ENCODE measurements around the gene LIMA1. TPM values are rescaled to one million over a fixed set of nuclear protein-coding genes. Genes with fewer than 3 reads are reported as not detected.

LIMA1 gene
- total RNA-seq, 2 donors from 2014 or later = 48.8 to 53.4 TPM

GRCh38 chr12:50232206-50232605 is 51.1 kb downstream of the LIMA1 start:
- no peaks in the 10 kb centered on the region for H3K27me3 ChIP-seq
- DNase-seq (no peak), ATAC-seq (no peak)
- H3K4me3 ChIP-seq = no peak overlapping the region
- no peak overlapping the region for H3K27ac ChIP-seq
- no peak for TF ChIP-seq POLR2A (IDR thresholded peaks at IDR 0.05)
- no peak for TF ChIP-seq CTCF (IDR thresholded peaks at IDR 0.05)
- H3K36me3 ChIP-seq (replicated peaks in 1 of 2; ENCODE audit: insufficient read depth in 1 of 2, low read depth in 2 of 2) = peaks cover 0 to 1% of the 10 kb centered on the region in 2 donors
- intact Hi-C loops (cut with DNase I) = no loop called here
- WGBS, 2 donors = 93 to 95% methylated on average over 4 of the region's 4 CpGs
- no peaks in the 10 kb centered on the region for H3K4me1 ChIP-seq
- no peaks in the 10 kb centered on the region for H3K9me3 ChIP-seq

GRCh38 chr12:50231346-50231745 is 52.0 kb downstream of the LIMA1 start:
- intact Hi-C loops (cut with DNase I) = no loop called here
- Histone ChIP-seq H3K4me1 (no peaks in the 10 kb centered on the region), H3K27ac (no peak overlapping the region), H3K27me3 (no peaks in the 10 kb centered on the region), H3K9me3 (no peaks in the 10 kb centered on the region), H3K4me3 (no peak overlapping the region), H3K36me3 (replicated peaks in 1 of 2; ENCODE audit: insufficient read depth in 1 of 2, low read depth in 2 of 2) (peaks cover 0 to 1% of the 10 kb centered on the region in 2 donors)
- ATAC-seq (no peak), DNase-seq (no peak)
- TF ChIP-seq CTCF (IDR thresholded peaks at IDR 0.05) (no peak), POLR2A (IDR thresholded peaks at IDR 0.05) (no peak)

GRCh38 chr12:50230217-50230616 is 53.1 kb downstream of the LIMA1 start:
- no peak for DNase-seq
- H3K36me3 ChIP-seq (replicated peaks in 1 of 2; ENCODE audit: insufficient read depth in 1 of 2, low read depth in 2 of 2) = no peaks in the 10 kb centered on the region
- H3K27ac ChIP-seq = no peak overlapping the region
- WGBS, 2 donors = 94 to 100% methylated on average over 6 of the region's 6 CpGs
- no peak for TF ChIP-seq POLR2A (IDR thresholded peaks at IDR 0.05)
- no peak for TF ChIP-seq CTCF (IDR thresholded peaks at IDR 0.05)
- no peaks in the 10 kb centered on the region for H3K9me3 ChIP-seq
- no peaks in the 10 kb centered on the region for H3K27me3 ChIP-seq
- no peak overlapping the region for H3K4me3 ChIP-seq
- H3K4me1 ChIP-seq = no peaks in the 10 kb centered on the region
- intact Hi-C loops (cut with DNase I) = no loop called here
- no peak for ATAC-seq

GRCh38 chr12:50224026-50224692 is 59.2 kb downstream of the LIMA1 start:
- peaks cover 0 to 1% of the 10 kb centered on the region in 2 donors for H3K36me3 ChIP-seq (replicated peaks in 1 of 2; ENCODE audit: insufficient read depth in 1 of 2, low read depth in 2 of 2)
- H3K9me3 ChIP-seq = no peaks in the 10 kb centered on the region
- H3K27ac ChIP-seq = peak overlapping the region in 2 of 4 donors; percentile 47 to 69
- WGBS, 2 donors = 54 to 66% methylated on average over 2 of the region's 2 CpGs
- DNase-seq (peak; percentile 50 to 77 (median 64)), ATAC-seq (peak; percentile 88)
- TF ChIP-seq POLR2A (IDR thresholded peaks at IDR 0.05) (no peak), CTCF (IDR thresholded peaks at IDR 0.05) (no peak)
- intact Hi-C loops (cut with DNase I) = no loop called here
- H3K4me3 ChIP-seq = no peak overlapping the region
- H3K4me1 ChIP-seq = peaks cover 12% of the 10 kb centered on the region
- H3K27me3 ChIP-seq = no peaks in the 10 kb centered on the region

GRCh38 chr12:50222275-50222783 is 61.0 kb downstream of the LIMA1 start:
- intact Hi-C loops (cut with DNase I) = no loop called here
- Histone ChIP-seq H3K4me3 (no peak overlapping the region), H3K27ac (peak overlapping the region in 3 of 4 donors; percentile 35 to 61 (median 49)), H3K36me3 (replicated peaks in 1 of 2; ENCODE audit: insufficient read depth in 1 of 2, low read depth in 2 of 2) (peaks cover 0 to 1% of the 10 kb centered on the region in 2 donors), H3K4me1 (peaks cover 12% of the 10 kb centered on the region), H3K9me3 (no peaks in the 10 kb centered on the region), H3K27me3 (no peaks in the 10 kb centered on the region)
- TF ChIP-seq POLR2A (IDR thresholded peaks at IDR 0.05) (peak in 1 of 3 donors; percentile 12), CTCF (IDR thresholded peaks at IDR 0.05) (peak in 2 of 7 experiments; percentile 8 to 15)
- DNase-seq = peak in 3 of 4 donors; percentile 24 to 36 (median 25)
- 60% methylated on average over 5 of the region's 5 CpGs for WGBS, 2 donors
- no peak for ATAC-seq

Data from body of pancreas (tissue), 4 donors.